OCI-LY7 (cell line): ENCODE results near the gene PPP2R5C. TPM values are rescaled to one million over a fixed set of nuclear protein-coding genes. Genes with fewer than 3 reads are reported as not detected.

Source experiments
- small RNA-seq: library from RNA; depleted of rRNA; stranded (forward); fragments of <200 nt; gene quantifications from one replicate; pipeline ENCODE3, GENCODE V24; 2014
- total RNA-seq, 2 experiments: library from RNA; depleted of rRNA in 1 of 2; stranded (reverse); fragments of >200 nt in 1 of 2; shearing (Covaris generic) in 1 of 2; gene quantifications; 2 replicates each; pipeline ENCODE4 v1.2.3, GENCODE V29; 2014 to 2022

PPP2R5C gene
- total RNA-seq, 2 experiments from 2014 or later: 161 to 236 TPM

Small RNAs within 50 kb of the gene (small RNA-seq; reads per million reads assigned to genes)
- not detected for gene AL118558.2
- not detected for gene RNU6-790P

Other genes starting within 250 kb of the PPP2R5C start
- gene DIO3, start 200.2 kb upstream of the PPP2R5C start, total RNA-seq (2014; rRNA removed; shearing (Covaris generic)): 0.10 TPM in 1 of 2 replicates, not detected in the other
- gene DIO3, start 200.2 kb upstream of the PPP2R5C start, total RNA-seq (2022): not detected in 2 replicates
- 207 and 209 TPM in 2 replicates for gene DYNC1H1, start 202.9 kb downstream of the PPP2R5C start, total RNA-seq (2014; rRNA removed; shearing (Covaris generic))
- gene DYNC1H1, start 202.9 kb downstream of the PPP2R5C start, total RNA-seq (2022): 291 TPM in 2 replicates